SW 1271 (cell line): ENCODE measurements around the gene ZBTB9.

ENCODE experiments used
- DNase-seq, 2 experiments: peaks; one replicate each; lab custom pipeline; 2025; lab: John Stamatoyannopoulos, UW

The ZBTB9 gene

DNA sequence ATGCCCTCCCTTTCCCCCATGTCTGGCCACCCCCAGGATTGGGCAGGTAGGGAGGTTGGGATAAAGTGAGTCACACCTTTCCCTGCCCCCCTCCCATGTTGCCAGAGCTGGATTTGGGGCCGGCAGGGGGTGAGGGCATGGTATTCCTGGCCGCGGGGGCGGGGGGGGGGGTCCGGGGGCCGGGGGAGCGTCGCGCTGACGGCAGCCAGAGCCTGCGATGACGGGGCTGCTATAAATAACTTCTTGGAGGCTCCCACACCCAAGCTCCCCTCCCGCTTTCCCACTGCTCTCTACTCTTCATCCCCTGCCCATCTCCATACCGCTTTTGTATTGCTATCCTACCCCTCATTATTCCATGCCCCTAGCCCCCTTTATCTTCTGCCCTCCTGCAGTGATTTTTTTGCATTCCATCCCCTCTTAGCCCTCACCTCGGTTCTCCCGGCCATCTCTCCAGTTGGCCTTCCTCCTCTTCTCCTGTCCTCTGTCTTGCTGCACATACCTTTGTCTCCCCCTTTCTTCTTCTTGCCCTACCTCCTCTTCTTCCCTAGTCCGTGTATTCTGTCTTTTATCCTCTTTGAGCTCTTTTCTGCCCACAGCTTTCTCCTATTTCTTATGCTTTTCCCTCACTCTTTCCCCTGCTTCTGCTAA, 20.7 kb upstream of the ZBTB9 start:
- DNase-seq, result no peak

- DNase-seq, result no peak
Measured at GRCh38 chr6:33434961-33435360, 19.4 kb upstream of the ZBTB9 start.

DNA sequence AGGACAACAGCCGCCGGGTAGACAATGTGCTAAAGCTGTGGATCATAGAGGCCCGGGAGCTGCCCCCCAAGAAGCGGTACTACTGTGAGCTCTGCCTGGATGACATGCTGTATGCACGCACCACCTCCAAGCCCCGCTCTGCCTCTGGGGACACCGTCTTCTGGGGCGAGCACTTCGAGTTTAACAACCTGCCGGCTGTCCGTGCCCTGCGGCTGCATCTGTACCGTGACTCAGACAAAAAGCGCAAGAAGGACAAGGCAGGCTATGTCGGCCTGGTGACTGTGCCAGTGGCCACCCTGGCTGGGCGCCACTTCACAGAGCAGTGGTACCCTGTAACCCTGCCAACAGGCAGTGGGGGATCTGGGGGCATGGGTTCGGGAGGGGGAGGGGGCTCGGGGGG, 16.7 kb upstream of the ZBTB9 start:
- no peak for DNase-seq

DNA sequence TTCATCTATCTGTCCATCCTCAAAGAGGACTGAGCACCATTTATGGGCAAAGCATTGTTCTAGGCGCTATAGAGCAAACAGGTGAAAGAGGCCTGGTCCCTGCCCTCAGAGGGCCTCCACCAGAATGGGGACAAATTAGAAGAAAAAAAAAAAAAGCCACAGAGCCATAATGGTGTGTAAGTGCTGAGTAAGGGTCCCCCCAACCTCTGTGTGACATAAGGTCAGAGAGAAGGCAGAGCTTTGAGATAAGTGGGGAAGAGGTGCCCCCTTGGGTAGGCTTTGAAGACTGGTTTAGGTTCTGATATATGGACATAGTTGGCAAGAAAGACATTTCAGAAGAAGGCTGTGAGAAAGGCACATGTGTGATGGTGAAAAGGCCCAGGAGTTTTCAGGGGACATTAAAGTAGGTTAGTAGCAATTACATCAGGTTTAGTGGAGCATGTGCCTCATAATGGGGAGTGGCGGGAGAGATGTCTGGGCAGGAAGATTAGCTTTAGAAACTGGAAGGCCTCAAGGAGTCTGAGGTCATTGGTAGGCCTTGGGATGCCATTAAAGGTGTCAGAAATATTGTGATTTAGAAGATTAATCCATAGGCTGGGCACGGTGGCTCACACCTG, 15.3 kb upstream of the ZBTB9 start:
- DNase-seq, result no peak

DNA sequence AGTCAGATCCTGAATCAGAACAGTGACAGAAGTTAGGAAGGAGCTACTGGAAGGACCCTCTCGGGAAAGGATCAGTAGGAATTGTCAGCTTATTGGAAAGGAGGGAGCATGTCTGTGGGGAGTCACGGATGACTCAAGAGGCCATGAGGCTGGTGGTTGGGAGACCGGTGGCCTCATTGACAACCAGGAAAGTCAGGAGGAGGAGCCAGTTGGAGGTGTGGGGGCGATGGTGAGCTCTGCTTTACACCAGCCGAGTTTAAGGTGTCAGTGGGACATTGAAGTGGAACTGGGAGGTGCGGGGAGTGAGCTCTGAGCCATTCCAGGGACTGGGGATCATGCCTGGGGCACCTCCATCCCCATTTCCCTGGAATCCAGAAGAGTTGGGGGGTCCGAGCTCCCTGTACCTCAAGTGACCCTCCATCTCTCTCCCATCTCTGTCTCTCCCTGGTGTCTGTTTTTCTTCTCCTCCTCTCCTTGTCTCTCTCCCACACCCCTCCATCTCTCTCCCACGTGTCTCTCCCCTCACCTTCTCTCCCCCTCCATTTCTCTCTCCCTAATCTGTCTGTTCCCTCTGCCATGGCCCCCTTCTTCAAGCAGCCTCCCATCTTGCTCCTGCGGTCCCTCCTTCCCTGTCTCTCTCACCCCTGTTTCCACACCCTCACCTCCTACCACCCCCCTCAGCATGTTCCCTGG, 14.3 kb upstream of the ZBTB9 start:
- no peak for DNase-seq

GRCh38 chr6:33440649-33441309, 13.6 kb upstream of the ZBTB9 start:
- no peak for DNase-seq

DNA sequence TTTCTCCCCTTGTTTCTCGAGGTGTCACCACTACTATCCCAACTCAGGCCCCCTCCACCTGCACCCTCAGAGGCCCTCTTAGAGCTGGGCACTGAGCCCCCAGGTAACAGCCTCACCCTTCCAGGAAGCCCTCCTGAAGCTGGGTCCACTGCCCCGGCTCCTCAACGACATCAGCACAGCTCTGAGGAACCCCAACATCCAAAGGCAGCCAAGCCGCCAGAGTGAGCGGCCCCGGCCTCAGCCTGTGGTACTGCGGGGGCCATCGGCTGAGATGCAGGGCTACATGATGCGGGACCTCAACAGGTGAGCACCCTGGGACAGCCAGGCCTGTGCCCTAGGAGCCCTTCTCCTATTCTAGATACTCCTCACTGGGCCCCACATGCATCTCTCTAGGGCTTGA, 12.9 kb upstream of the ZBTB9 start:
- DNase-seq, result no peak

DNA sequence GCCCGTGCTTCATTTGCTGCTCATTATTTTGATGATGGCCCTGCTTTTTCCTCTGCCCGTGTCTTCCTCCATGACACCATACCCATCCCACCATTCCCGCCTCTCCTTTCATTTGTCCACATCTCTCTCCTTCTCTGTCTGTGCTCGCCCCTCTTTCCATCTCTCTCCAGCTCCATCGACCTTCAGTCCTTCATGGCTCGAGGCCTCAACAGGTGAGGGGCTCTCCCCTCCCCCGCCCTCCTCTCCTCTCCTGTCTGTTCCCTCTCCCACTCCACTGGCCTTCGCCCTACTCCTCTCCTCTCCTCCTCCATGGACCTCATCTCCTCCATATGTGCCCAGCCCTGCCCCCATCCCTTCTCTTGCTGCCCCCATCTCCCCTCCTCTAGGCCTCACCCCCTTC, 12.1 kb upstream of the ZBTB9 start:
- no peak for DNase-seq

DNA sequence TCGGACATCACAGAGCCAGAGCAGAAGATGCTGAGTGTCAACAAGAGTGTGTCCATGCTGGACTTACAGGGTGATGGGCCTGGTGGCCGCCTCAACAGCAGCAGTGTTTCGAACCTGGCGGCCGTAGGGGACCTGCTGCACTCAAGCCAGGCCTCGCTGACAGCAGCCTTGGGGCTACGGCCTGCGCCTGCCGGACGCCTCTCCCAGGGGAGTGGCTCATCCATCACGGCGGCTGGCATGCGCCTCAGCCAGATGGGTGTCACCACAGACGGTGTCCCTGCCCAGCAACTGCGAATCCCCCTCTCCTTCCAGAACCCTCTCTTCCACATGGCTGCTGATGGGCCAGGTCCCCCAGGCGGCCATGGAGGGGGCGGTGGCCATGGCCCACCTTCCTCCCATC, 11.4 kb upstream of the ZBTB9 start:
- DNase-seq, result no peak

GRCh38 chr6:33443619-33444504, 10.5 kb upstream of the ZBTB9 start:
- no peak for DNase-seq

GRCh38 chr6:33445119-33445603, 9.2 kb upstream of the ZBTB9 start:
- DNase-seq, result no peak

DNA sequence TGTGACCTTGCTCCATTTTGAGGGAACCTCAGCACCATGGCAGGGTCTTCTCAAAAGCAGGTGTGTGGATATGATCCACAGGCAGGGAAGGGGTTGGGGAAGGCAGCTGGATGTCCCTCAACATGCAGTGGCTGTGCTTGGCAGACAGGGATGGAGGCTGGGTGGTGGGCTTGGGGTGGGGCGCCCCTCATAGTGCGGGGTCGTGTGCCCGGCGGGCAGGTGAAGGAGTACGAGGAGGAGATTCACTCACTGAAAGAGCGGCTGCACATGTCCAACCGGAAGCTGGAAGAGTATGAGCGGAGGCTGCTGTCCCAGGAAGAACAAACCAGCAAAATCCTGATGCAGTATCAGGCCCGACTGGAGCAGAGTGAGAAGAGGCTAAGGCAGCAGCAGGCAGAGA, 8.0 kb upstream of the ZBTB9 start:
- no peak for DNase-seq

DNA sequence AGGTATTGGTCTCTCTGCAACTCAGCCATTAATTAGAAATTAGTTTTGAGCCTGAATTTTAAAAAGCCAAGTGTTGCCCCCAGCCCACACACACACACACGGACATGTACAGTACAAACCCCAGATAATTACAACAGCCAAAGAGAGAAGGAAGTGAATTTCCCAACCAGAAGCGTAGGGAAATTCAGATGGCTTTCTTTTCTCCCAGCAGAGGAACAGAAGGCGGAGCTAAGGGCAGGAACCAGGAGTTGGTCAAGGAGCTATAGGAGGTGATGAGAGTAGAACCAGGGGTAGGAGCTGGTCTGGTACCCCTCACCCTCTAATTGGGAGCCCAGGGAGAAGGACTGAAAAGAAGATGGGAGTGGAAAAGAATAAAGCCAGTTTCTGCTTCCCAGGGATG, 3.9 kb upstream of the ZBTB9 start:
- no peak for DNase-seq

DNA sequence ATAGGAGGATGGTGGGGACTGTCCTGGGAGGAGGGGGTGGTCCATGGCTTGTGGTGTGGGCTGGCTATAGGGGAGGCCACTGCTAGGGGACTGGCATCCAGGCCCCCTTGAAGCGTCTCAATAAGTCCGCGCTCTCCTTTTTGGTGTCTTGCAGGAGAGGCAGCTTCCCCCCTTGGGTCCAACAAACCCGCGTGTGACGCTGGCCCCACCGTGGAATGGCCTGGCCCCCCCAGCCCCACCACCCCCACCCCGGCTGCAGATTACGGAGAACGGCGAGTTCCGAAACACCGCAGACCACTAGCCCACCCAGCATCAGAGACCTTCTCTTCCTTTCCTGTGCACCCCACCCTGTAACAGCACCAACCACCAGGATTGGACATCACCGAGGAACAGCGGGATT, 2.8 kb upstream of the ZBTB9 start:
- no peak for DNase-seq

DNA sequence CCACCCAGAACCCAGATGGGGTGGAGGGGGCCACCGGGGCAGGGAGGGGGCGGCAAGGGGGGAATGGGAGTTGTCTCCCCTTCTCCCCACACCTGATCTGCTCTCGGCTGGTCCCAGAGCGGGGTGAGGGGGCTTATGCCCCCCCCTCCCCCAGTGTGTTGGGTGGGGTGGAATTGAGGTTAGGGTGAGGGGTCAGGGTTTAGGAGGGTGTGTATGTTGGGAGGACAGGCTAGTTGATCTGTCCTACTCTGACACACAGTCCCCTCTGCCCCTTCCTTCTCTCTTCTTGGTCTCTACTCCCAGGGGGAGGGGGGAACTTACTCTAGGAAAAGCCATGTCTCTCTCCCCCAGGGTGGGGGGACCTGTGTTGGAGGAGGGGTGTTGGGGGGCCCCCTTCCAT, 1.9 kb upstream of the ZBTB9 start:
- no peak for DNase-seq

DNA sequence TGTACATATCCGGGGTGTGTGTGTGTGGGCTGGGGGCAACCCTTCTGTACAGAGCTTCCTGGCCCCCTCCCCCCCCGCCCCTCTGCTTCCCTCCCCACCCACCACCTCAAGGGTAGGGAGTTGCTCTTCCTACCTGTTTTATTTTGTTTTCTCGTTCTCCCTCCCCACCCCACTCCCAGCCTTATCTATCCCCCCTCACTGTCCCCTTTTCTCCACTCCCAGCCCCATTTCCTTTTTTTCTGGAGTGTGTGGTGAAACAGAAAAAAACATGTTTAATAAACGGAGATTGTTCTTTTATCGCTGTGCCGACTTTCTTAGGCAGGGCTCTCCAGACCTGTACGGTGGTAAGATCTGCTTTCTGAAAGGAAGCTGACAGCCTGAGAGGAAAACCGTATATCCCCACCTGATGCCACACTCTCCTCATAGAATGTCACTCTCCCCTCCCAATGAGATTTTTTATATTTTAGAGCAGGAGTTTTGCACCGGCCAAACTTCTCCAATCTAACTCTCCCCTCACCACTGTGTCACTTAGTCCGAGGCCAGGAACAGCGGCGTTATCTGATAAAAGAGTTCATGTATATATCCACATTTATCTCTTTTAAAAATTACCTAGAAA, 875 bp upstream of the ZBTB9 start:
- no peak for DNase-seq

DNA sequence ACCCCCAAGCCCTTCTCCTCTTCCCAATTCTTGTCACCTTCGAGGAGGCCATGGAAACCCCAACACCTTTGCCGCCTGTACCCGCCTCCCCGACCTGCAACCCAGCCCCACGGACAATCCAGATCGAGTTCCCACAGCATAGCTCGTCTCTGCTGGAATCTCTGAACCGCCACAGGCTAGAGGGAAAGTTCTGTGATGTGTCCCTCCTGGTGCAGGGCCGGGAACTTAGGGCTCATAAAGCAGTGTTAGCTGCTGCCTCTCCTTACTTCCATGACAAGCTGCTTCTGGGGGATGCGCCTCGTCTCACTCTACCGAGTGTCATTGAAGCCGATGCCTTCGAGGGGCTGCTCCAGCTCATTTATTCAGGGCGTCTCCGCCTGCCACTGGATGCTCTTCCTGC, 675 bp downstream of the ZBTB9 start:
- DNase-seq, result no peak

GRCh38 chr6:33456156-33456555, 1.8 kb downstream of the ZBTB9 start:
- DNase-seq, result no peak

- no peak for DNase-seq
Measured at GRCh38 chr6:33458676-33459075, 4.3 kb downstream of the ZBTB9 start.

DNA sequence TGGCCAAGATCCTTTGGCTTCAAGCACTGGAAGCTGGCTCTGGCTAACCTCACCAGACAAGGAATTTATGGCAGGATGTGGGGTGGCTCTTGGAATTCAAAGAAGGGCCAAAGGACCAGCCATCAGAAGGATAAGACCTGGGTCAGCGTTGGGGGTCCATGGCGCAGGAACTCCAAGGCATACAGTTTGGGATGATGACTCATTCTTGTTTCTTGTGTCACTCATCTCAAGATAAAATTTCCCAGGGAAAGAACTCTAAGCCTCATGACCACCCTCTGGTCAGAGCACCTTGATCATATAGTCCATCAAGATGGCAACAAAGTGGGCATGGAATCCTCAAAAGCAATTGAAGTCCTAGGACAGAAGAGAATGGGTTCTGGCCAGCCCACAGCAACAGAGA, 4.8 kb downstream of the ZBTB9 start:
- no peak for DNase-seq

DNA sequence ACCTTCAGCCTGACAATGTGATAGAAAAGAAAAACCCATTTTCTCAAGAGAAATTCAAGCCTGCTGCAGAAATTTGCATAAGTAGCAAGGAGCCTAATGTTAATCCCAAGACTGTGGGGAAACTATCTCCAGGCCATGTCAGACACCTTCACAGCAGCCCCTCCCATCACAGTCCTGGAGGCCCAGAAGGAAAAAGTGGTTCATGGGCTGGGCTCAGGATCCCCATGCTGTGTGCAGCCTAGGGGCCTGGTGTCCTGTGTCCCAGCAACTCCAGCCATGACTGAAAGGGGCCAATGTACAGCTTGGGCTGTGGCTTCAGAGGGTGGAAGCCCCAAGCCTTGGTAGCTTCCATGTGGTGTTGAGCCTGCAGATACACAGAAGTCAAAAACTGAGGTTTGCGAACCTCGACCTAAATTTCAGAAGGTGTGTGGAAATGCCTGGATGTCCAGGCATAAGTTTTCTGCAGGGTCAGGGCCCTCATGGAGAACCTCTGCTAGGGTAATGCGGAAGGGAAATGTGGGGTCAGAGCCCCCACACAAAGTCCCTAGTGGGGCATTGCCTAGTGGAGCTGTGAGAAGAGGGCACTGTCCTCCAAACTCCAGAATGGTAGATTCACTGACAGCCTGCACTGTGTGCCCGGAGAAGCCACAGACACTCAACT, 11.8 kb downstream of the ZBTB9 start:
- no peak for DNase-seq
